KG1 (cell line): ENCODE data around the gene DAB1.

Source experiments
- DNase-seq: peaks from one replicate; lab custom pipeline; 2025; lab: John Stamatoyannopoulos, UW

The DAB1 gene

DNA sequence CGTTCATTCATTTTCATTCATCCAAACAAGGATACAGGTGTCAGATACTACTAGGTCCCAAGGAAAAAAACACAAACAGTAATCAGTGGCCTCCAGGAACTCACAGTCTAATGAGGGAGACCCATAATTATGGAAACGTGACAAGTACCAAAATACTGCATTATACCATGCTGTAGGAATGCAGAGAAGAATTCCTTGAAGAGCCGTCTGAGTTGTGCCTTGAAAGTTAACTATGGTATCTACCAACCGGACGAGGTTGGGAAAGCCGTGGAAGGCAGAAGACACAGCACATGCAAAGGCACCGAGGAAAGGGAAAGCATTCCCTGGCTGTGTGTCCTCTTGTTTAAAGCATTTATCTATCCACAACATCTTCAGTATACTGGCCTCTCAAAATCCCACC lies 206.0 kb downstream of the DAB1 start:
- DNase-seq: no peak

- DNase-seq: no peak
Measured at GRCh38 chr1:57214951-57215575, 208.8 kb downstream of the DAB1 start.

DNA sequence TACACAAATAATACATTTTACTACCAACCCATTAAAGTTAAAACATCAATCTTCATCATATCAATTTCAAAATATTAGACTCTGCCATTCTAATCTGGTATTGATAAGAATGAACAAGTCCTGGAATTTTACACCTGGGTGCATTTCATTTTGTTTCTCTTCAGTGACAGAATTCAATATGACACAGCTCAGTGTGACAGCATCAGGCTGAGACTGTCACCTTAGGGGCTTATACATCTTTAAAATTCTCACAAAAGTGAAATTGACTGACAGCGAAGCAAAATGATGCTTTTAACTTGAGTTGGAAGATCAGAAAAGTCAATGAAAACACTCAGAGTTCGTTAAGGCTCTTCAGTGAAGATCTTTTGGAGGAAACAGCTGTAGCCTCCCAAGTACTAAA lies 213.0 kb downstream of the DAB1 start:
- DNase-seq: no peak

DNA sequence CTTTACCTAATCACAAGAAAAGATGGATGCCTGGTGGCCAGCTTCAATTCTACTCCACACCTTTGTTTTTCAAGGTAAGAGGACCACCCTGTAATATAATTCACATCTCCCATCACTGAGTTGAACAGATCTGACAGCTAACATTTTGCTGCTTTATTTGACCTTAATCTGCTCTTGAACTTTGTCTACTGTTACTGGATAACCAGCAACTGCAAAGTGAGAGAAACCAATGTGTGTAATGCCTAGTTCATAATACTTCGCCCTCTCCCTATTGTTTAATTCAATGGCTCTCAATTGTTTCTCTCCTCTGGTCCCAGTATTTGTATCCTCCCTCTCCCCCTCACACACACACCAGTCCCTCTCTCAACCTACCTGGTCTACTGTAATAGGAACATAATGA lies 214.4 kb downstream of the DAB1 start:
- DNase-seq: no peak

GRCh38 chr1:57208741-57209302 lies 215.0 kb downstream of the DAB1 start:
- DNase-seq: no peak

DNA sequence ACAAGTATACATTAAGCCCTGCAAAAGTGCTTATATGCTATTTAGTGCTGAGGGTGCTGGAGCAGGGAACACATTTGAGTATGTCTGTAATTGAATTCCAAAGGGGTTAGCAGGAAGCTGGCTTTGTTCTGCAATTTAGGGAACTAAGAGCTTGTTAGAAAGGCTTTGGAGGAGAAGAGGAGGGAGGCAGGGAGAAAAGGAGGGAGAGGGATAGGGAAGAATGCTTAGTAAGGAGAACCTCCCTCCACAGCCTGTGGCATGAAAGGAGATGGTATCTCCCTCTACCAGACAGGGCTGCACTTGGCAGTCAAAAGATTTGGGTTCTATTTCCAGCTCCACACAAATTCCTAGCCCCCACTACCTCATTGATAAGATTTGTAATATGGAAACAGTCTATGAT lies 217.8 kb downstream of the DAB1 start:
- DNase-seq: no peak

DNA sequence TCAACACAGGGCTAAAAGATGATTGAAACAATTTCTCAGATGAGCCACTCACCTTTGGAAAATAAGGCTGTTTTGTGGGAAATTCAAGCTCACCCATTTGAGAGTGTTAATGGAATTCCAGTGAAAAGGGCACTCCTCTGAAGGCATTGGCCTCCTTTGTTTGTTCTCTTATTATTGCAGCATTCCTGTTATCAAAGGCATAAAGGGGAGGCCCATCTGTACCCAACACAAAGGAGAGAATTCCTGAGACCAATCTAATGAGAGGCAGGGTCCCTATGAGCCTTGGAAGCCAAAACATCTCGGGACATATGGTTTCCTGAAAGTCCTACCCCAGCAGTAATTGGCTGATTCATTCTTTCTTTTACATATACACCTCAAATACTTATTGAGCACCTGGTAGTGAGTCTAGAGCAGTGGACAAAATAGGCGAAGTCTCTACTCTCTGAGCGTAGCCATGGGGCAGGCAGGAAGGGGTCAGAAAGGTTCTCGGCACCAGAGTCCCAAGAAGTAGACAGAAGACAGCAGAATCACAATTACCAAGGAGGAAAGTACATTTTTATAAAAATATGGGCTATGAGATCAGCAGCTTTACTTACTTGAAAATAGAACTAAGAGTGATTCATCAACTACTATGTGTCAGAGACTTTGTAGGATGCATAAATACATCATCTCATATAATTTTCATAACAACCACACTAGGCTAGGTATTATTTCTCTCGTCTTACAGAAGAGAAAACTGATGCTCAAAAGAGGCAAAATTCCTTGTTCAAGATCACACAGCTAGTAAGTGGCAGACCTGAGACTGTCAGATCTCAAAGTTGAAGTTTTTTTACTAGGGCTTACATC lies 218.7 kb downstream of the DAB1 start:
- no peak for DNase-seq

DNA sequence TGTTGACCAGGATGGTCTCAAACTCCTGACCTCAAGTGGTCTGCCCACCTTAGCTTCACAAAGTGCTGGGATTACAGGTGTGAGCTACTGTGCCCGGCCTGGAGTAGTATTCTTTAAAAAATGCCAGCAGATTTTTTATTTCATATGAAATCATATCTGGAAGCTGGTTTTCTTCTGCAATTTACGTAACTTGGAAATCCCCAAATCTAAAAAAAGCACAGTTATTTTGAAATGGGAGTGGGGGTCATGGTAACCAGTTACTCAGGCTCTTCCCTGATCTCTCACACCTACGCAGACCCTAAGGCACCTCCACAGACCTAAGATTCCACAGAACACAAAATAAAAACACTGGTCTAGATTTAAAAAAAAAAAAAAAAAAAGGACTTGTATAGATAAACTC lies 219.8 kb downstream of the DAB1 start:
- no peak for DNase-seq

DNA sequence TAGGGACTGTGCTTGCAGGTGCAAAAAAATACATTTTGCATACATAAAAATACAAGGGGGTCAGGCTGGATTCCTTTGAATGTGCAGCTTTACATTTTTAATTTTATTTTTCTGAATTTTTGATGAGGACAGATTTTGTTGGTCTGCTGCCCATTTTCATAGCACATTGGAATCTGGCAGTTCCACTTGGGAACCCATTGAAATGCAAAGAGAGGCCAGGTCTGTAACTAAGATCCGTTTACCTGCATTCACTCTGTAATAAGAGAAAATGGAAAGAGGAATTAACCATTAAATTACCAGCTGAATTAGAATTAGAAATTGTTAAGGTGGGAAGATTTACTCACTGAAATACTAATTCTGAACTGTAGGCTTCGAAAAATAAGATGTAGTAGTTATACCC lies 221.6 kb downstream of the DAB1 start:
- no peak for DNase-seq

GRCh38 chr1:57198912-57199311 lies 224.9 kb downstream of the DAB1 start:
- no peak for DNase-seq

GRCh38 chr1:57195436-57195941 lies 228.4 kb downstream of the DAB1 start:
- DNase-seq: no peak

- DNase-seq: no peak
Measured at GRCh38 chr1:57192222-57192621, 231.6 kb downstream of the DAB1 start.

GRCh38 chr1:57190898-57191297 lies 233.0 kb downstream of the DAB1 start:
- no peak for DNase-seq

DNA sequence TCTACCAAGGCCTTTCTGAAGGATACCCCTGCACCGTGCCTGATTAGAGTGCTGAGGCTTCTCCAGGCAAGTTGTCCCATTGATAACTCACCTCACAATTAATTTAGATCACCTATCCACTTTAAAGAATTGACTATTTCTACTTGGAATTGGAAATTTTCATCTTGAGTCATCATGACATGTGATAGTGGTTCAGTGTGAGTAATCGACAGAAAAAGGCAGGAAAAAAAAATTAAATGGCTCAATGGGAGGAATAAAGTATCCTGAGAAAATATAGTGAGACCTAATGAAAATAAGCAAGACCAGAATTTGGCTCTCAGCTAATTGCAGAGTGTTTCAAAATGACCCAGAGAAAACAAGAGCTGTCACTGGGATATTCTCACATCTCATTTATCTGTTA lies 235.7 kb downstream of the DAB1 start:
- DNase-seq: no peak

DNA sequence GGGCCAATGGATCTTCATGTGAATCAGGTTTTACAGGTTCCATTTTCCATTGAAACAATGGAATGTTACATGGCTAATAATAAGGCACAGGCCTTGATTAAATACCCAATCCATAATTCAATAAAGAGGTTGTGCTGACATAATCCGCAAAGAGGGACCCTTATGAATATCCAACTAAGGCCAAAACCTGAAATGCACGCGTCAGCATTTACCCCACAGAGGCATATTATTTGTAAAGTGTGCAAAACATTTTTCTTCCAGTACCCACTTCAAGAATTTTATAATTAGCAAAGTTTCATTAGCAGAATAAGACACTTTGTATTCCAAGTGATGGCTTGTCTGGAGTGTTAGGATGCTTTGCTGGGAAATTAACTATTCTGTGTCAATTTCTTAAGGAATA lies 237.4 kb downstream of the DAB1 start:
- no peak for DNase-seq

DNA sequence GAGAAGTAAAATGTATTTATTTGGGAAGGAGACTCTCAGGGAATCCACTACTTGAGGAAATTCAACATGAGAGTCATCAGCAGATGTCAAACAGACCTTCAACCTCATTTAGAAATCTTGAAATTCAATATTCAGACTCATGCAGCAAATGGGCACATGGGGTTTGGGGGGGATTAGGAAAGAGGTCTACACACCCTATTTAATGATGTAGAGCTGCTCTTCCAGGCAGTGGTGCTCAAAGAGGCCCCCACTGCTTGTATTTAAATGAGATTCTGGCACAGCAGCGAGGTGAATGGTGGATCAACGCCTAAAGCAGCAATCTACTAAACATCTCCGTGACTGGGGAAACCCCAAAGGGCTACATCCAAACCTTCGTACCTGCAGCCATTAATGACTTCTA lies 244.9 kb downstream of the DAB1 start:
- no peak for DNase-seq

- DNase-seq: no peak
Measured at GRCh38 chr1:57175506-57175905, 248.4 kb downstream of the DAB1 start.

GRCh38 chr1:57172040-57172439 lies 251.8 kb downstream of the DAB1 start:
- no peak for DNase-seq

DNA sequence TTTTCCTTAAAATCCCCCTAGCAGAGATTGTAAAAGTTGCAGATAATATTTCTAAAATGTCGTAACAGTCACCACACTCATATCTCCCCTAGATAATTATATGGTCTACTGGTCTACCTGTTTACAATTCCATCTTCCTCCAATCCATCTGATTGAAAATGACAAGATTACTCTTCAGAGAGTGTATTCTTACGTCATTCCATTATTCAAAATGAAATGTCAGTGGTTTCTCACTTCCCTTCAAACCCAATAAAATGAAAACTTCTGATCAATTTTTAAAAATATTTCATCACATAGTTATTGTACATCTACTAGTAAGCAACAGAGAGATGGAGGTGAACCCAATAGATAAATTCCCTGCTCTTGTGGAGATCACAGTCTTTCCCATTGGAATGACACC lies 255.9 kb downstream of the DAB1 start:
- DNase-seq: no peak

DNA sequence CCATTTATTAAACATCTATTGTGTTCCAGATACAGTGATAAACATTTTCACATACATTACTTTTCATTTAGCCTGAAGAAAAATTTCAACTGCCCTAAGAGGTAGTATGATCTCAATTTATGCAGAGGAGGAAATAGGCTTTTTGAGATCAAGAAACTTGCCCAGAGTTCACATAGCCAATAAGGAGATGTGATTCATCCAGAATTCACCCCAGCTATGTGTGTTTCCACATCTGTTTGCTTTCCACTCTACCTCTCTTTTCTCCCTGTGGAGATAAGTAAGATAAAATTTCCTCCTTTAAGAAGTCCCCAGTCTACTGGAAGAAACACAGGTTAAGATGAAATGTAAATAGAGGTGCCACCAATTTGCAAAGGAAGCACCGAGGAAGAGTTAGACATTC lies 258.3 kb downstream of the DAB1 start:
- no peak for DNase-seq

DNA sequence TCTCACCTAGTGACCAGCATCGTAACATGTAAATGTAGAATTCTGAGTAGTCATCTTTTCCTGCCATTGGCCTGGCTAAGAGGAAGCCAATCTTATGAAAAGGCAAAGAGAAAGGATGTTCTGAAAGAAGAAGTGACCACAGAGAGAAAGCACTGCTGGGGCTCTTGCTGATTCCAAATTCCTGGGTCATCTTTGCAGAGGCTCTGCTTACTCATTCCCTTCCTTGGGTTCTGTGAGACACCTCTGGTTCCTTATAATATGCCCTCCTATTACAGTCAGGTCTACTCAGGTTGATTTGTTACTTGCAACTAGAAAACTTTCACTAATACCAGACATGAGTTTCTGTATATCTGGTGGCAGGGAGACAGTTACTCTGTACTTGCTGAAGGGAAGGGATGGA lies 259.3 kb downstream of the DAB1 start:
- DNase-seq: no peak

DNA sequence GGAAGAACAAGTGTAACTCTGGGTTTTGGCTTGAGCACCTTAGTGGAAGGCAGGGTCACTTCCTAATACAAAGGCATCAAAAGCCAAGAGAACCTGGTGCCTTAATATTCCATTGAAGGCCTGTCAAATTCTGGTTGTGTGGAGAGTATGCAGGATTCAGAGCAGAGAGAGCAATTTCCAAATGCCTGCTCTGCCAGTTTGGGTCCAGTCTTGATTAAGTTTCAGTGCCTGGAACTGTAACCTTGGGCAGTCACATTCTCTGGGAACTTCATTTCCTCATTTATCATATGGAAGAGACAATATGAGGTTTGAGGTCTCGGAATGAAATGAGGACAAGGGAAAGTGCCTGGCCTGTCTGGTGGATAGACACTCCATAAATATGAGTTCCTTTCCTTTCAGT lies 260.1 kb downstream of the DAB1 start:
- no peak for DNase-seq

DNA sequence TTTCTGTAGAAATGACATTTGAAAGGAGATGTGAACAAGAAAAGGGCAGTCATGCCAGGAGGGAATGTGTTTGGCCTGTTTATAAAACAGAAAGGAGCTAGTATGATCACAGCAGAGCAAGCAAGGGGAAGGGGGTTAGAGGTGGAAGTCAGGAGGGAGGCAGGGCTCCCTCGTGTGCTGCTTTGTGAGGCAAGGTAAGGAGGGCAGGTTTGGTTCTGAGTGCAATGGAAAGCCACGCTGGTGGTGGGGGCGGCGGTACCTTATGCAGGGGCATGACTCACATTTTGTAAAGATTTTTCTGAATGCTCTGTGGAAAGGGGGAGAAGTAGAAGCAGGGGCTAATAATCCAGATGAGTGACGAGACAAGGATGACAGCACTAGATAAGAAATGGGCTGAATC lies 260.5 kb downstream of the DAB1 start:
- no peak for DNase-seq
